ENCODE data around the gene PTPRM. TPM values are rescaled to one million over a fixed set of nuclear protein-coding genes. Genes with fewer than 3 reads are reported as not detected.

PTPRM gene
- polyA plus RNA-seq, 6 donors from 2014 or later = not detected

GRCh38 chr18:8341481-8342230 is 774.5 kb downstream of the PTPRM start:
- Mint-ChIP-seq H3K36me3 (no peaks in the 10 kb centered on the region), H3K4me1 (no peaks in the 10 kb centered on the region), H3K27ac (no peak overlapping the region), H3K27me3 (peaks cover 3 to 24% (median 4%) of the 10 kb centered on the region in 3 donors), H3K4me3 (no peak overlapping the region), H3K9me3 (peaks cover 0 to 3% (median 0%) of the 10 kb centered on the region in 7 donors)
- ATAC-seq (ENCODE audit: low read depth in 2 of 2) (no peak), DNase-seq (no peak)

GRCh38 chr18:8348051-8348720 is 781.1 kb downstream of the PTPRM start:
- DNase-seq (no peak), ATAC-seq (ENCODE audit: low read depth in 2 of 2) (no peak)
- peaks cover 0 to 10% (median 4%) of the 10 kb centered on the region in 3 donors for H3K27me3 Mint-ChIP-seq
- peaks cover 0 to 8% (median 2%) of the 10 kb centered on the region in 7 donors for H3K9me3 Mint-ChIP-seq
- no peak overlapping the region for H3K4me3 Mint-ChIP-seq
- no peaks in the 10 kb centered on the region for H3K36me3 Mint-ChIP-seq
- H3K4me1 Mint-ChIP-seq = no peaks in the 10 kb centered on the region
- H3K27ac Mint-ChIP-seq = no peak overlapping the region

GRCh38 chr18:8349608-8350323 is 782.6 kb downstream of the PTPRM start:
- Mint-ChIP-seq H3K9me3 (peaks cover 0 to 7% (median 4%) of the 10 kb centered on the region in 7 donors), H3K4me3 (no peak overlapping the region), H3K27ac (no peak overlapping the region), H3K36me3 (no peaks in the 10 kb centered on the region), H3K27me3 (peaks cover 0 to 14% (median 9%) of the 10 kb centered on the region in 3 donors), H3K4me1 (no peaks in the 10 kb centered on the region)
- ATAC-seq (ENCODE audit: low read depth in 2 of 2) (no peak), DNase-seq (no peak)

- peaks cover 0 to 7% (median 4%) of the 10 kb centered on the region in 7 donors for H3K9me3 Mint-ChIP-seq
- H3K27ac Mint-ChIP-seq = no peak overlapping the region
- ATAC-seq (ENCODE audit: low read depth in 2 of 2) (no peak), DNase-seq (no peak)
- H3K4me1 Mint-ChIP-seq = no peaks in the 10 kb centered on the region
- H3K4me3 Mint-ChIP-seq = no peak overlapping the region
- peaks cover 0 to 14% (median 9%) of the 10 kb centered on the region in 3 donors for H3K27me3 Mint-ChIP-seq
- no peaks in the 10 kb centered on the region for H3K36me3 Mint-ChIP-seq
Observed at GRCh38 chr18:8350628-8351027, 783.5 kb downstream of the PTPRM start.

GRCh38 chr18:8351161-8351560 is 784.0 kb downstream of the PTPRM start:
- ATAC-seq (ENCODE audit: low read depth in 2 of 2) (no peak), DNase-seq (no peak)
- peaks cover 0 to 7% (median 4%) of the 10 kb centered on the region in 7 donors for H3K9me3 Mint-ChIP-seq
- H3K27me3 Mint-ChIP-seq = peaks cover 0 to 14% (median 9%) of the 10 kb centered on the region in 3 donors
- no peaks in the 10 kb centered on the region for H3K4me1 Mint-ChIP-seq
- no peak overlapping the region for H3K4me3 Mint-ChIP-seq
- H3K27ac Mint-ChIP-seq = no peak overlapping the region
- H3K36me3 Mint-ChIP-seq = no peaks in the 10 kb centered on the region

- no peaks in the 10 kb centered on the region for H3K4me1 Mint-ChIP-seq
- no peak overlapping the region for H3K4me3 Mint-ChIP-seq
- DNase-seq = no peak
- peaks cover 0 to 13% (median 9%) of the 10 kb centered on the region in 3 donors for H3K27me3 Mint-ChIP-seq
- H3K9me3 Mint-ChIP-seq = peaks cover 0 to 5% (median 4%) of the 10 kb centered on the region in 7 donors
- ATAC-seq (ENCODE audit: low read depth in 2 of 2) = no peak
- no peak overlapping the region for H3K27ac Mint-ChIP-seq
- H3K36me3 Mint-ChIP-seq = no peaks in the 10 kb centered on the region
Observed at GRCh38 chr18:8354304-8354703, 787.2 kb downstream of the PTPRM start.

GRCh38 chr18:8356001-8356400 is 788.9 kb downstream of the PTPRM start:
- H3K36me3 Mint-ChIP-seq = no peaks in the 10 kb centered on the region
- ATAC-seq (ENCODE audit: low read depth in 2 of 2) (no peak), DNase-seq (no peak)
- H3K27ac Mint-ChIP-seq = no peak overlapping the region
- no peaks in the 10 kb centered on the region for H3K4me1 Mint-ChIP-seq
- H3K9me3 Mint-ChIP-seq = peaks cover 0 to 5% (median 0%) of the 10 kb centered on the region in 7 donors
- peaks cover 3 to 9% (median 9%) of the 10 kb centered on the region in 3 donors for H3K27me3 Mint-ChIP-seq
- H3K4me3 Mint-ChIP-seq = no peak overlapping the region

- H3K36me3 Mint-ChIP-seq = no peaks in the 10 kb centered on the region
- no peak for ATAC-seq (ENCODE audit: low read depth in 2 of 2)
- H3K9me3 Mint-ChIP-seq = peaks cover 0 to 5% (median 0%) of the 10 kb centered on the region in 7 donors
- DNase-seq = no peak
- H3K4me3 Mint-ChIP-seq = no peak overlapping the region
- H3K27ac Mint-ChIP-seq = no peak overlapping the region
- no peaks in the 10 kb centered on the region for H3K4me1 Mint-ChIP-seq
- H3K27me3 Mint-ChIP-seq = peaks cover 9 to 12% (median 9%) of the 10 kb centered on the region in 3 donors
Observed at GRCh38 chr18:8357320-8357719, 790.2 kb downstream of the PTPRM start.

GRCh38 chr18:8358033-8358765 is 791.1 kb downstream of the PTPRM start:
- peaks cover 0 to 3% (median 0%) of the 10 kb centered on the region in 7 donors for H3K9me3 Mint-ChIP-seq
- peaks cover 4 to 21% (median 5%) of the 10 kb centered on the region in 3 donors for H3K27me3 Mint-ChIP-seq
- no peaks in the 10 kb centered on the region for H3K4me1 Mint-ChIP-seq
- ATAC-seq (ENCODE audit: low read depth in 2 of 2) = no peak
- H3K27ac Mint-ChIP-seq = no peak overlapping the region
- no peak overlapping the region for H3K4me3 Mint-ChIP-seq
- no peak for DNase-seq
- no peaks in the 10 kb centered on the region for H3K36me3 Mint-ChIP-seq

- Mint-ChIP-seq H3K36me3 (no peaks in the 10 kb centered on the region), H3K27ac (no peak overlapping the region), H3K9me3 (peaks cover 0 to 2% (median 0%) of the 10 kb centered on the region in 7 donors), H3K4me1 (no peaks in the 10 kb centered on the region), H3K27me3 (peaks cover 0 to 28% (median 5%) of the 10 kb centered on the region in 3 donors), H3K4me3 (no peak overlapping the region)
- DNase-seq (no peak), ATAC-seq (ENCODE audit: low read depth in 2 of 2) (no peak)
Observed at GRCh38 chr18:8359076-8359475, 792.0 kb downstream of the PTPRM start.

- H3K4me3 Mint-ChIP-seq = no peak overlapping the region
- no peaks in the 10 kb centered on the region for H3K4me1 Mint-ChIP-seq
- H3K9me3 Mint-ChIP-seq = no peaks in the 10 kb centered on the region
- peaks cover 0 to 29% (median 7%) of the 10 kb centered on the region in 3 donors for H3K27me3 Mint-ChIP-seq
- DNase-seq (no peak), ATAC-seq (ENCODE audit: low read depth in 2 of 2) (no peak)
- H3K36me3 Mint-ChIP-seq = no peaks in the 10 kb centered on the region
- H3K27ac Mint-ChIP-seq = no peak overlapping the region
Observed at GRCh38 chr18:8359481-8359880, 792.4 kb downstream of the PTPRM start.

- Mint-ChIP-seq H3K4me1 (peaks cover 0 to 3% (median 2%) of the 10 kb centered on the region in 3 donors), H3K27ac (no peak overlapping the region), H3K9me3 (no peaks in the 10 kb centered on the region), H3K4me3 (no peak overlapping the region), H3K27me3 (peaks cover 5 to 44% (median 32%) of the 10 kb centered on the region in 3 donors), H3K36me3 (no peaks in the 10 kb centered on the region)
- no peak for ATAC-seq (ENCODE audit: low read depth in 2 of 2)
- DNase-seq = no peak
Observed at GRCh38 chr18:8361941-8362471, 794.9 kb downstream of the PTPRM start.

- no peak for ATAC-seq (ENCODE audit: low read depth in 2 of 2)
- DNase-seq = no peak
- no peak overlapping the region for H3K4me3 Mint-ChIP-seq
- no peaks in the 10 kb centered on the region for H3K36me3 Mint-ChIP-seq
- H3K9me3 Mint-ChIP-seq = no peaks in the 10 kb centered on the region
- peaks cover 0 to 7% (median 3%) of the 10 kb centered on the region in 3 donors for H3K4me1 Mint-ChIP-seq
- H3K27me3 Mint-ChIP-seq = peaks cover 5 to 44% (median 36%) of the 10 kb centered on the region in 3 donors
- no peak overlapping the region for H3K27ac Mint-ChIP-seq
Observed at GRCh38 chr18:8362863-8363262, 795.7 kb downstream of the PTPRM start.

All from naive B cell (primary cell).